Fibroblast of the conjunctiva (primary cell): ENCODE measurements around the gene SLC39A11.

ENCODE experiments used
- DNase-seq: peaks from one replicate; pipeline ENCODE4 v3.0.0-alpha.2; 2010; ENCODE audit warnings: low read depth

The SLC39A11 gene

DNA sequence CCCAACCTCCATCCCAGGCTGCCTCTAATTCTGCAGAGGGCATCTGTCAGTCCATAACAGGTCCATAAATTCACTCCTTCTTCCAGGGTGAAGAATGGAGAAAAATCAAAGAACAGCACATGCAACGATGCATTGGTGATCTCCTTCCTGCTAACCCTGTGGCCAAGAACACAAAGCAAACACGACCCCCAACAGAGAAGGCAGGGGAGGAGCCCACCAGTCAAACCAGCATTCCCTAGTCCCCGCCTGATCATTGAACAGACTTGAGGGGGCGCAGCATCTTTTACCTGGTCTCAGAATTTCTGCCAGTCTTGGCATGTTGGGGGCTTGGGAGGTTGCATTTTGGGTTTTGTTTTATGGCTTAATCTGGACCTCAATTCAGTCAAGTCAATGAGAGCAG, 476.0 kb downstream of the SLC39A11 start:
- DNase-seq, result no peak

DNA sequence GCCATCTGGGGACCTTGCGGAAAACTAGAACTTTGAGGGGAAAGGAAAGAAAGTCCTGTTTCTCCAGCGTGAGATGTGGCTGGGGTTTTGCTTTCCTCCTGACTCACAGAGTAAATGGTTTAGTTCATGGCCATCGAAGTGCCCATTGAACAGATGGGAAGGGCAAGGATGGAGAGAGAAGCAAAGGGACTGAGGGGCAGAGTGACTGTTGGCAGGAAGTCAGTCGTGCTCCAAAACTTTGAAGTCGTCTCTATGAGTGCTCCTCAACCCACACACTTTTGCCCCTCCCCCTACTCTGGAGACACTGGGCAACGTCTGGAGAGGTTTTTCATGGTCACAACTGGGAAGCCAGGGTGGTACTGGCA, 476.9 kb downstream of the SLC39A11 start:
- no peak for DNase-seq

DNA sequence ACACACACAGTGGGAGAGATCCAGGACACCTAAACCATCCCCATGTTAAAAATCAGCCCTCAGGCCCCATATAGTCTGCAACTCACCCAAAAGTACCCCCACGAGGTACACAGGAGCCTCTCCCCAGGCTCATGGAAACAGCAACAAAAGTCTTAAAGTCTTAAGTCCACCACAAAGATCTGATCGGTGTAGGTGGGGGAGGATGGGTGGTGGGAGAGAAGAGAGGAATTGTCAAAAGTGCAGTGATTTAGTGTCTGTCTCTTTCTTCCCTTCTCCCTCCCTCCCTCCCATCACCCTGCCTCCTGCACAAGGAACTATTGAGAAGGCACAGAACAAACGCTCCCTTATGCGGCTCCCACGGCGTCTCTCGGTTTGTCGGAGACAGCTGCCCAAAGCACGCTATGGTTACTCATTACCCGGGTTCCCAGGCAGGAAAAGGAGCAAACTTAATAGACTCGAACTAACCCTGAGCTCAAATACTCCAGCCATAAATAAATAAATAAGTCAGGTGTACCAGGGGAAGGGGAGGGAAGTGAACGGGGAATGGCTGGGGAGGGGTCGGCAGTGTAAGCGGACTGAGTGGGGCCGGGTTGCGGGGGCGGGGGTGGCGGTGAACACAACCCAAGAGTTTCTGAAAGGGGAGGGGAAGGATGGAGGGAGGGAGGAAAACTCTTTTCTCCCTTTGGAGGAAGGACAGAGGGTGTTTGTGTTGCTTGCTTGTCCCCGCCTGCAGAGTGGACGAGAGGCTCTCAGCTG, 477.4 kb downstream of the SLC39A11 start:
- no peak for DNase-seq

DNA sequence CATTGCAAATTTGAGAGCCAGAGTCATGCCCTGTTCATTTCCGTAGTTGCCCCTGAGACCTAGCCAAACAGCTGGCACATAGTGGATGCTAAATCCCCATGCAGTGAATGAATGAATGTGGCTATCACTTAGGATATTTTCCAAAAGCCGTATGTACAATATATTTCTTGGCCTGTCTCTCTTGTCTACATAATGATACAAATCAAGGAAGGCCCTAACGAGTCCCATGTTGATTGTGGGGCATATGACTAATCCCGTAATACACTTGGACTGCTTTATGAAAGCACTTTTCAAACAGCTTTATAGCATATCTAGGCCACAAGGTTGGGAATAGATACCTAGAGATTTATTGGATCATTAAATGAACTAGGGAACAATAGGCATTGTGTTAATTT, 478.0 kb downstream of the SLC39A11 start:
- no peak for DNase-seq

GRCh38 chr17:72613806-72614292, 478.6 kb downstream of the SLC39A11 start:
- DNase-seq, result peak; percentile 6

DNA sequence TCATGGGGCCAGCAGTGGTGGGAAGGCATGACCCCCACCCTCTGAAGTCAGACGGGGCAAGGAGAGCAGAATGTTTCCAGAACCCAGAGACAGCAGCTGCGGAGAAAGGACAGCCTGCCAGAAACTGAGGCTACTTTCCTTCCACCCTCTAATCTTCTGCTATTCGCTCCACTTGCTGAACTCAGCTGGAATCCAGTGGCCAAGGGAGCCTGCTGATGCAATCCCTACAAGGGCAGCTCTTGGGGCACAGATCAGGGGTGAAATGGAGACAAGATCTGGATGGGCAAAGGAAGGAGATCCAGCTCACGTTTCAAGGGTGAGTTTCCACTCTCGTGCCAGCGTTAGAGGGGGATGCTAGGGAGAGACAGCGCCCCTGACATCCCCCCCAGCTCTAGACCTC, 479.1 kb downstream of the SLC39A11 start:
- DNase-seq, result peak; percentile 10

DNA sequence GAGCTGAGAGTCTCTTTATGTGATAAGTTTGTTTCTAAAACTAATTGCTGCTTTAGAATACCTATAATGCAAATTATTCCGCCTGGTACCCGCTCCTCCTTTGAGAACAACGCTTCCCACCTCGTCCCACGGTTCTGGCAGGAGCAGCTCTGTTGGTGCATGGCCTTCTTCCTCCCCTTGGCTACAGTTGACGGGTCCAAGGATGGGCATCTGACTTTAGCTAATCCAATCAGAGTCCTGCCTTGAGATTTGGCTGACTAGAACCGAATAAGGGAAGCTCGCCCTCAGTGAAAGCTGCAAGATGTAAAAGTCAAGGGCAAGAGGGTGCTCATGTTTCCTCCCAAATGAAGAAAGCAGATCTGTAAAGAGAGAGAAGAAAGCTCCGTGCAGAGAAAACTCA, 481.3 kb downstream of the SLC39A11 start:
- no peak for DNase-seq

- no peak for DNase-seq
Observed at GRCh38 chr17:72609501-72609900, 483.0 kb downstream of the SLC39A11 start.

GRCh38 chr17:72608436-72608835, 484.1 kb downstream of the SLC39A11 start:
- no peak for DNase-seq

GRCh38 chr17:72606656-72607055, 485.8 kb downstream of the SLC39A11 start:
- DNase-seq, result no peak

DNA sequence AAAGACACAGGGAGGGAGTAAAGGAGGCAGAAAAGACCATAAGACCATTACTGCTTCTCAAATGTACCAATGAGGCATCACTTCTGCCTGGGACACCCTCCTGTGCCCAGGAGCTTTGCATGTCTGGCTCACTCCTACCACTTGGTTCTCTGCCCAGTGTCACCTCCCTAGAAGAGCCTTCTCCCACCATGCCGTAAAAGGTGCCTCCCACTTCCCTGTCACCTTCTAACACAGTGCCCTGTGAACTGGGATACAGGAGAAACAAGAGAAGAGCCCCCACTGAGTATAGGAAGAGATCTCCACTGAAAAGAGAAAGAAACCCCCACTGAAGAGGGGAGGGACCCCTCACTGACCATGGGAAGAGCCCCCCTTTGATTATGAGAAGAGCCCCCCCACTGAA, 486.9 kb downstream of the SLC39A11 start:
- no peak for DNase-seq

DNA sequence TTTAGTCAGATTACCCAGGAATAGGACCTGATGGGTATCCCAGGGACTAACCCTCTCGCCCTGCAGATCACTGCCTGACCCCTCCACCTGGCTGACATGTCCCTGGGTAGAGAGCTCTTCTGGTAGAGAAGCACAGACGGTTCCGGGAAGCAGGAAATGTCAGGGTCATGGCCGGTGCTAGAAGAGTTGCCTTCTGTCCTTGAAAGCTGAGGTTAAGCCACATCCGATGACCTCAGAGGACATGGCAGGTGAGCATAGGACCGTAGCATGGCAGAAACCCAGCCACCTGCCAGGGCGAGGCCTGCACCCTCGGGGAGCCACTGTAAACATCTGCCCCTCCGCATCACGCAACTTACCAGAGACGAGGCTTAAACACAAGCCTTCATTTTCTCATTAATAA, 488.0 kb downstream of the SLC39A11 start:
- no peak for DNase-seq

DNA sequence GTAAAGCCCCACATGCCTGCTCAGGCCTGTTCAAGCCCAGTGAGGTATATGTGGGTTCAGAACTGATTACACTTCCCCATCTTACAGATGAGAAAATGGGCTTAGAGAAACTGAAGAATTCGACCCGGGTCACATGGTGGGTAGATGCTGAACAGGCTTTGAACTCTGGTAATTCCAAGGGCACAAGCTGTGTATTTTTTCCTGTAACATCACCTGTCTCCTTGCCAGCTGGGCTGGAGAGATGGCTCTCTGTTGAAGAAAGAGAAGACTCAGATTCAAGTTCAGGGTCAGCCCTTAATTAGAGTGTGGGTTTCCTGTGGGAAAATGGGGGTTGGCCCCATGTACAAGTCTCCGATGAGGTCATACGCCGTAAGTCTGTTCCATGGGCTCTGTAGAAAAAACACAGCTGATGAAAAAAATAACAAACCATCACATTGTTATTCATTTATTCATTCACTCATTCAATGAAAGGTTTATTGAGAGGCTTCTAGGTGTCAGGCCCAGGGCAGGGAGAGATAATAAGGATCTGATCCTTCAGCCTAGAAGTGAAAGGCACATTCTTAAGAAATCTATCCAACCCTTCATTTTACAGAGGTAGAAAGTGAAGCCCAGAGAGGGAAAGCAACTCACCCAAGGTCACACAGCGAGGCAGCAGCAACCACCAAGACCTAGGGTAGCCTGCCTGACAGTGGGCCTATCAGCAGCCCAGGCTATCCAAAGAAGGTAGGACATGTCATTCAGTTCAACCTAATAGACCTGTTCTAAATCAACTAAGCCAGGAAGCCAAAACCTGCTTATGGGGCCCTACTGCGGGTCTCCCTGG, 488.9 kb downstream of the SLC39A11 start:
- DNase-seq, result no peak

- no peak for DNase-seq
Observed at GRCh38 chr17:72602517-72603419, 489.7 kb downstream of the SLC39A11 start.

DNA sequence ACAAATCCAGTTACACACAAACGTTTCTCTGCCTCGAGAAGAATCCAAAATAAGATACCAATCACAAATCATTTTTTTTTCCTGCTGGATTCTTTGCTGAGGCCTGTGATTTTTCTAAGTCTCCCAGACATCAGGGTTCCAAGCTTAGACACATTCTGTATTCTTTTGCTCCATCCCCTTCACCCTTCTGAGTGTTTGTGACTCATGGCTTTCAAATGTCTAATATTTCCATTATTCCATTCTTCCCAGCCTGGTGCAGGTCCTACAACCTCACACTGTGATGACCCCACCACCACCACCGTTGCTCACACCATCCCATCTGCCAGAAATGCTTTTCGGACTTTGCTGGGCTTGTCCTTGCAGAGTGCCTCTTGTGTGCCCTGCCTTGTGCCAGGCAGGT, 491.6 kb downstream of the SLC39A11 start:
- no peak for DNase-seq

GRCh38 chr17:72599891-72600290, 492.6 kb downstream of the SLC39A11 start:
- no peak for DNase-seq

- DNase-seq, result no peak
Observed at GRCh38 chr17:72598695-72599094, 493.8 kb downstream of the SLC39A11 start.

DNA sequence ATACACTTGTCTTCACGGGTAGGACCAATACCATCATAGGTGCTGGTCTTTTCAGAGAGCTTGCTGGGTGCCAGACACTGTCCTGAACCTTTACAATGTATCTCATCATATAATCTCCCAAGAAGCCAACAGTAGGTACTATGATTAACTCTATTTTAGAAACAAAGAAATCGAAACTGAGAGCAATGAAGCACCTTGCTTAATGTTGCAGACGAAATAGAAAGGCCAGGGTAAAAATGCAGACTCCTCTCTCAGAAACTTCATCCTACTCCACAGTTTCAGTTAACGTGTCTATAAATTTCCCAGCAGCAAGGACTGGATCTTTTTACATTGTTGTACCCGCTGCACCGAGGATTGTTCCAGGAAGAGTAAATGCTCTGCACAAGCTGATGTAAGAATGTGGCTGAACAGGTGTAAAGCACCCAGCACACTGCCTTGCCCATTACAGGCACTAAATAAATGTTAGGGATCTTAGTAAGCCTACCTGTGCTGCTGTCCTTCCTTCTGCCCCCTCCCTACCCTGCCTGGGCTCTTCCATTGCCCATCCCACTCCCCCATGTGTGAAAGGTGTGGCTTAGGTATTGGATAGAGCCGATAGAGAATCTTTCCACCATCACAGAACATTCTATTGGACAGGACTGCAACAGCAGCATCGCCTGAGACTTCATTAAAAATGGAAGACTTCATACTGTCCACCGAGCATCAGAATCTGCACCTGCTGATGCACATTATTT, 495.0 kb downstream of the SLC39A11 start:
- no peak for DNase-seq
